DMS53 (cell line): ENCODE results near the gene TEDDM1.
"Not testable (repeated sequence)": the region's sequence is repeated elsewhere in the genome, so short reads cannot be mapped to it uniquely, and the experiment has no call there.

Experiments used
- DNase-seq: peaks from one replicate; lab custom pipeline; 2025; lab: John Stamatoyannopoulos, UW

The TEDDM1 gene, protein sequence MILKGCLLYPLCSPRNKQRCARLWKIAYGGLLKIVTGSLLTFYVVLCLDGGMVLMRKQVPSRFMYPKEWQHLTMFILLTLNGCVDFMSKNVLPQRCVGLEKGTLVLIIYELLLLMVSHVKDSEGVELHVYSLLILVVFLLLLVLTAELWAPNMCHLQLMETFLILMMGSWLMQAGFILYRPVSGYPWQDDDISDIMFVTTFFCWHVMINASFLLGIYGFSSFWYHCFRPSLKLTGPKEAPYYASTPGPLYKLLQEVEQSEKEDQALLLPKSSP

GRCh38 chr1:182400567-182400966, at the start of gene TEDDM1:
TEDDM1 (minus strand) TSS chr1:182400667; CDS start chr1:182400485, 182 bp downstream.
- DNase-seq, result no peak

DNA sequence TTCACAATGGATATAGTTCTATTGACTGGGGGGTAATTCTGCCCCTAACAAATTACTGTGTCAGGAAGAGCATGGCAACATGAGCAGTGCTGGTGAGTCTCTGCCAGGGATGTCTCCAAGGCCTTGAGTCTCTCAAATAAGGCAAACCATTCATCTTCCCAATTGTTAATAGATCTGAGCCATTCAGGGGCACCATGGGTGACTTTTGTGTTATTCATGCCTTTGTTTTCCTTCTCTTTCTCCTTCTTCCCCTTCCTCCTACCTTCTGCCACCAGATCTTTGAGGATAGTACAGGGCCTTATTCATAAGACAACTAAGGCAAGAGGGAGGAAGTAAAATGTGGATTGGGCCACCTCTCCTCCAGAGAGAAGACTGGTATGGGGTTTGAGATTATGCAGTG, 49.6 kb upstream of the TEDDM1 start, which contains the start of gene RGSL1:
Gene RGSL1, plus strand, starts transcription at position 60 of the 400 bp plus-strand sequence. Its CDS starts 20 bp downstream, at position 80.
- no peak for DNase-seq

- no peak for DNase-seq
Observed at GRCh38 chr1:182447660-182448059, 47.2 kb upstream of the TEDDM1 start.

DNA sequence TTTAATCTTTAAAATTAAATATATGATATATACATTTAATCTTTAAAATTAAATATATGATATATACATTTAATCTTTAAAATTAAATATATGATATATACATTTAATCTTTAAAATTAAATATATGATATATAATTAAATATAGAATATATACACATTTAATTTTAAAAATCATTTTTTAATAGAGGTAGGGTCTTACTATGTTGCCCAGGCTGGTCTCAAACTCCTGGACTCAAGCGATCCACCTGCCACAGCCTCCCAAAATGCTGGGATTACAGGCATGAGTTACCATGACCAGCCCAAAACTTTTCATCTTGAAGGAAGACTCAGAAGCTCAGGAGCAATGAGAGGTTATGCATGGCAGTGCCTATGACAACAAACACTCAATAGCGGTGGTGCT, 46.7 kb upstream of the TEDDM1 start:
- not testable (repeated sequence) for DNase-seq

- peak; percentile 88 for DNase-seq
Observed at GRCh38 chr1:182446033-182446669, 45.7 kb upstream of the TEDDM1 start.

- DNase-seq, result no peak
Observed at GRCh38 chr1:182444497-182444896, 44.0 kb upstream of the TEDDM1 start.

DNA sequence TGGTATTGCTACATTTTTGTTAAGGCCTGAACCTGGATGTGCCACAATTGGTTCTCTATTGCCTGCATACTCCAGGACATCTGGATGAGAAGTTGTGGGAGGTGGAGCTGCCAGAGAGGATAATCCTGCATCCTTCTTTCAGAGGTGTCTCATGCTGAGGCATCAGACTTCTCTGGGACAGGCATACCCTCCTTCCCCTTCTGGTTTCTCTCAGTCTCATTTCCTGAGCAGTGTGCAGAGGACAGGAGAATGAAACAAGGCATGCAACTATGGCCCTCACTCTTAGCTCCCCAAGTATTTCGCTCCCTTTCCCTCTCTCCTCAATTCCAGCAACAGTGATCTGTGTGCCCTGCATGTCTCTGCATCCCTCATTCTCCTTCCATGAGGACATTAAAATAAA, 41.9 kb upstream of the TEDDM1 start:
- no peak for DNase-seq

DNA sequence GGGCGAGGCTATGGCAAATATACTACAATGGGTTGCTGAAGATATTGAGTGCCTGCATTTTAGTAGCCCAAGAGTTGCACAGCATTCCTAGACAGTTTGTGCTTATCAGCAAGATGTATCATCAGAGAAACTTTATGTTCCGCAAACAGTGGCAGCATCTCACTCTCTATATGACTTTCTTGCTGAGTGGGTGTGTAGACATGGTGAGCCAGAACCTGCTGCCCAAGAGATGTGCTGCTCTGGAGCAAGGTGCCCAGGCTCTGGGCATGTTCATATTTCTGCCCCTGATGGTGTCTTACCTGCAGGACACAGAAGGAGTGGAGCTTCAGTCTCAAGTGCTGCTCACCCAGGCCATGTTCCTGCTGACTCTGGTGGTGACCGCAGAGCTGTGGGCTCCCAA, 41.3 kb upstream of the TEDDM1 start:
- no peak for DNase-seq

GRCh38 chr1:182438326-182438725, 37.9 kb upstream of the TEDDM1 start:
- no peak for DNase-seq

DNA sequence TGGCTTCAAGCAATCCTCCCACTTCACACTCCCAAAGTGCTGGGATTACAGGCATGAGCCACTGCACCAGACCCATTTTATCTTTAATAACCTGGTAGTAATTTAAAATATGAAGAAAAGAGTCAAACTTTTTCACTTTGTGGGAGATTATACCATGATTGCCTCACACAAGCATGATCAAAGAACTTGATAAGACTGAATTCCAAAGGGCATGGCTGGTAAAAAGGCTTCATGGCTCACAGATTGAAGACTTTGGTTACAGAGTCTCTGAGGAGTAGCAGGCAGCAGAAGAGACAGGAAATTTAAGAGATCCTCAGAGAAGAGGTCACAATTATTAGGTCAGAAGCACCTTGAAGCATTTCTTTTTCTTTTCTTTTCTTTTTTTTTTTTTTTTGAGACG, 33.1 kb upstream of the TEDDM1 start:
- DNase-seq, result no peak

DNA sequence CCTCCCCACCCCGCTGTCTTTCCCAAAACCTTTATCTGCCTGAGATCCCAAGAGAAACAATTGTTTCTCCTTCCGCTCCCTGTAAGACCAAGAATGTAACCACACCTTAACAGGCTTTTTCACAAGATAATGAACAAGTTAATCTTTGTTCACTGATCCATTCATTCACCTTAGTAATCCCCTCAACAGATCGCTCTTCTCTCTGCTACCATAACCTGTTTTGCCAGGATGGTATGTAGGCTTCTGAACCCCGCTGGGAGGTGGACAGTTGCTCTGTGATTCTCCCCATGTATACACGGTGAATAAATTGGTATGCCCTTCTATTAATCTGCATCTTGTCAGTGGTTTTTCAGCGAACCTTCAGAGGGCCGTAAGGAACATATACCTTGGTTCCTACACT, 30.8 kb upstream of the TEDDM1 start:
- no peak for DNase-seq

GRCh38 chr1:182430263-182431068, 30.0 kb upstream of the TEDDM1 start:
- DNase-seq, result no peak

DNA sequence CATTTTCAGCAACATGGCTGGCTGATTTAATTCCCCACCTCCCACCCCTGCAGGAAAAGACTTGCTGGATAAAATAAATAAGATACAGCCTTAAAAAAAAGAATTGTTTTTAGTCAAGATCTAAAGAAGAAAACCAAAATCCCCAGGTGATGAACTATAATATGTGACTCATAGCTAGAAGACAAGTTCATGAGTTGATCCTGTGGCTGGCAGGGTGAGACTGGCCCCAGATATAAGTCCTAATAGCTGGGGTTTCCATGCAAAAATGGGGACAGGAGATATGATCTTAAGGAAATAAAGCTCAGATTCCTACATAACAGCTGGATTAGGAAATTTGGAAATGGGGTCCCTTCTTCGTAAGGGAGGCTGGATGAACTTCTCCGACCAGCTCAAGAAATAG, 27.6 kb upstream of the TEDDM1 start:
- no peak for DNase-seq

GRCh38 chr1:182426442-182427430, 26.3 kb upstream of the TEDDM1 start:
- DNase-seq, result no peak

- no peak for DNase-seq
Observed at GRCh38 chr1:182415789-182416188, 15.3 kb upstream of the TEDDM1 start.

- DNase-seq, result no peak
Observed at GRCh38 chr1:182413969-182414368, 13.5 kb upstream of the TEDDM1 start.

- DNase-seq, result no peak
Observed at GRCh38 chr1:182413486-182413885, 13.0 kb upstream of the TEDDM1 start.

DNA sequence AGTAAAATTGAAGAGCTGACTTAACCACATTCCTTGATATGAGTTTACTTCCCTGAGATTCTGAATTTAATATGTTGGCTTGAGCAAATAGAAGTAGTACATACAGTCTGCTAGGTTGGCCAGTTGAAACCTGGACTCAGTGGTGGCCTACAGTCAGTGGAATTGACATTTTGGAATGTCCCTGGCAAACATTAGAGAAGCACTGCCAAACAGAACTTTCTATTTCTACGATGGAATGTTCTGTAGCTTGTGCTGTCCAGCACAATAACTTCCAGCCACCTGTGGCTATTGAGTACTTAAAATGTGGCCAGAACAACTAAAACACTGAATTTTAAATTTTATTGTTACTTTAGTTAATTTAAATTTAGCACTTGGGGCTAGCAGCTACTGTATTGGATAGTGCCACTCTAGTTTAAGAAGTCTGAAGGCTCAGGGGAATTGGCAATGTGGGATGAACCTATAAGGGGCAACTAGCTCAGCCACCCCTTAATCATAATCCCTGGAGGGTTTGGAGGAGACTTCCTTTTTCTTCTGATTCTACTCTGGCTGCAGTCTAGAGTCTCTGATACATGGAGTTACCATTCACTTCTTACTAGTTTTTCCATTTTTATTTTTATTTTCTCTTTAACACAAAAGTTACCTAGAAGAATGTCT, 10.3 kb upstream of the TEDDM1 start:
- DNase-seq, result no peak

- no peak for DNase-seq
Observed at GRCh38 chr1:182410138-182410537, 9.7 kb upstream of the TEDDM1 start.

GRCh38 chr1:182408435-182409075, 8.1 kb upstream of the TEDDM1 start:
- peak; percentile 82 for DNase-seq

DNA sequence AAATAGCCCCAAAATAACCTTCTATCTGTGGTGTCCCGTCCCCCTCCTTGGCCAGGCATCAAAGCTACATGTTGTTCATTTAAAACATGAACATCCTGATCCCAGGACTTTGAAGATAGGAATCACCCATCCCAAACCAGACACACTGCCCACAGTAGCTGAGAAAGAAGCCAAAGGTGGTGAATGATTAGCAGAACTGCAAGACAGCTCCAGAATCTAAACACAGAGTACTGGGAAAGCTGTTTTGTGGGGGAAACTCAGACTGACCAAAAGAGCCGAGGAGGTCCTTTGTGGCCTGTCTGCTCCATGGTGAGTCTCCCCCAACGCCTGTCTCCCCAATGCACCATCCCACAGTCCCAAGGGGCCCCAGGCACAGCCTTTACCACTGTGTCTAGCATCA, 7.3 kb upstream of the TEDDM1 start:
- DNase-seq, result no peak
